Fibroblast of lung (primary cell): ENCODE results near the gene DEPDC5.

Experiments used
- EZH2 ChIP-seq: IDR thresholded peaks from 2 replicates; pipeline ENCODE4 v1.5.1; 2012; ENCODE audit warnings: low read length, control low read depth, mild to moderate bottlenecking; ENCODE audit errors: missing control alignments
- TF ChIP-seq, protein P1 (sequence below), 2 donors: IDR thresholded peaks in 1 of 2; conservative IDR thresholded peaks in 1 of 2; 1 replicate in 1 of 2; 2 replicates in 1 of 2; pipeline ENCODE4 v1.5.1; 2011 to 2012; ENCODE audit warnings: low read length in 2 of 2, control low read depth in 1 of 2, inconsistent platforms in 1 of 2, low read depth in 1 of 2, mild to moderate bottlenecking in 1 of 2

DNA sequence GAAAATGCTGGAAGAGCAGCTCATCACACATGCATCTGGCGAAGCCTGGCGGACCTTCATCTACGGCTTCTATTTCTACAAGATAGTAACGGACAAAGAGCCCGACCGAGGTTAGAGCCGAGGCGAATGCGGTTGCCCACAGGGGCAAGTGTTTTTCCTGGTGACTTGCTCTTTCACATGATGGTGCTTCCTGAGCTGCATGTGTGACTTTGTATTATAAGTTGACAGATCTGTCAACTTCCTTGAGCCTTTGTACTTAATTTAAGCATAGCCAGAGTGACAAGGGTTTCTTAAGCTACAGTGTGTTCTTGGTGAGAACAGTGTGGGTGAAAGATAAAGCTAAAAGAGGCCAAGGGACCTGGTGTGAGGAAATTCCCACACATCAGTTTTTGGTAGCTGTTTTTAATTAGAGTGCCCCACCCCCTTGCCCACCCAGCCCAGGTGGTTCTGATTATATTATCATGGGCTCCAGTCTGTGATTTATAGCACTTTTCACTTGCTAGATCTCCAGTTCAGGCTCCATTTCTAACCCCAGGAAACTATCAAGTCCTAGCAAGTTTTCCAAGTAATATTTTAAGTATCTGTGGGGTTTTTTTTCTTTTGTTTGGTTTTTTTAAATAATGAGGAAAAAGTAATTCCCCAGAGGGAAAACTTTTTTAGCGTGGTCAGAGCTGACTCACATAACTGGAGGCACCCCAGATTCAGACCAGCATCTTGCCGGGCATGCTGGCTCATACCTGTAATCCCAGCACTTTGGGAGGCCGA is 122.5 kb downstream of the DEPDC5 start:
- TF ChIP-seq, protein P1, sequence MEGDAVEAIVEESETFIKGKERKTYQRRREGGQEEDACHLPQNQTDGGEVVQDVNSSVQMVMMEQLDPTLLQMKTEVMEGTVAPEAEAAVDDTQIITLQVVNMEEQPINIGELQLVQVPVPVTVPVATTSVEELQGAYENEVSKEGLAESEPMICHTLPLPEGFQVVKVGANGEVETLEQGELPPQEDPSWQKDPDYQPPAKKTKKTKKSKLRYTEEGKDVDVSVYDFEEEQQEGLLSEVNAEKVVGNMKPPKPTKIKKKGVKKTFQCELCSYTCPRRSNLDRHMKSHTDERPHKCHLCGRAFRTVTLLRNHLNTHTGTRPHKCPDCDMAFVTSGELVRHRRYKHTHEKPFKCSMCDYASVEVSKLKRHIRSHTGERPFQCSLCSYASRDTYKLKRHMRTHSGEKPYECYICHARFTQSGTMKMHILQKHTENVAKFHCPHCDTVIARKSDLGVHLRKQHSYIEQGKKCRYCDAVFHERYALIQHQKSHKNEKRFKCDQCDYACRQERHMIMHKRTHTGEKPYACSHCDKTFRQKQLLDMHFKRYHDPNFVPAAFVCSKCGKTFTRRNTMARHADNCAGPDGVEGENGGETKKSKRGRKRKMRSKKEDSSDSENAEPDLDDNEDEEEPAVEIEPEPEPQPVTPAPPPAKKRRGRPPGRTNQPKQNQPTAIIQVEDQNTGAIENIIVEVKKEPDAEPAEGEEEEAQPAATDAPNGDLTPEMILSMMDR (conservative IDR thresholded peaks at IDR 0.05 in 1 of 2, IDR thresholded peaks at IDR 0.05 in 1 of 2; ENCODE audit: low read depth in 1 of 2, low read length in 2 of 2), result no peak
- TF ChIP-seq EZH2, result no peak
